NCI-H146 treated with DMSO at 0.1 percent for 48 hours (cell line): ENCODE measurements around the gene MCM6.
"Not testable (repeated sequence)": the region's sequence is repeated elsewhere in the genome, so short reads cannot be mapped to it uniquely, and the experiment has no call there.

Experiments used
- DNase-seq: peaks from one replicate; lab custom pipeline; 2025; ENCODE audit not compliant: unreplicated experiment; lab: John Stamatoyannopoulos, UW

Gene MCM6

GRCh38 chr2:135876066-135876711 is at the start of gene MCM6:
MCM6 (minus strand) TSS chr2:135876443; CDS start chr2:135876365, 78 bp downstream.
- peak; percentile 98 for DNase-seq

- DNase-seq, result no peak
Measured at GRCh38 chr2:135925571-135925970, 49.3 kb upstream of the MCM6 start.

- DNase-seq, result peak; percentile 32
Measured at GRCh38 chr2:135916207-135916606, 40.0 kb upstream of the MCM6 start.

GRCh38 chr2:135914485-135914884 is 38.2 kb upstream of the MCM6 start:
- DNase-seq, result no peak

GRCh38 chr2:135913727-135914365 is 37.6 kb upstream of the MCM6 start:
- peak; percentile 18 for DNase-seq

GRCh38 chr2:135909976-135910375 is 33.7 kb upstream of the MCM6 start:
- DNase-seq, result no peak

- no peak for DNase-seq
Measured at GRCh38 chr2:135905679-135906078, 29.4 kb upstream of the MCM6 start.

GRCh38 chr2:135904341-135904989 is 28.2 kb upstream of the MCM6 start:
- DNase-seq, result no peak

GRCh38 chr2:135903650-135904049 is 27.4 kb upstream of the MCM6 start:
- no peak for DNase-seq

- DNase-seq, result no peak
Measured at GRCh38 chr2:135899567-135899966, 23.3 kb upstream of the MCM6 start.

GRCh38 chr2:135898234-135898786 is 22.1 kb upstream of the MCM6 start:
- no peak for DNase-seq

GRCh38 chr2:135894930-135895329 is 18.7 kb upstream of the MCM6 start:
- DNase-seq, result no peak

- DNase-seq, result no peak
Measured at GRCh38 chr2:135893374-135893794, 17.1 kb upstream of the MCM6 start.

GRCh38 chr2:135890835-135891234 is 14.6 kb upstream of the MCM6 start:
- no peak for DNase-seq

GRCh38 chr2:135890149-135890548 is 13.9 kb upstream of the MCM6 start:
- DNase-seq, result no peak

GRCh38 chr2:135888587-135888986 is 12.3 kb upstream of the MCM6 start:
- not testable (repeated sequence) for DNase-seq

- no peak for DNase-seq
Measured at GRCh38 chr2:135885709-135886108, 9.5 kb upstream of the MCM6 start.

GRCh38 chr2:135882415-135882814 is 6.2 kb upstream of the MCM6 start:
- DNase-seq, result no peak

GRCh38 chr2:135876770-135877169 is 527 bp upstream of the MCM6 start:
- DNase-seq, result not testable (repeated sequence)

GRCh38 chr2:135875491-135876065 is 665 bp downstream of the MCM6 start:
- peak; percentile 49 for DNase-seq

- DNase-seq, result no peak
Measured at GRCh38 chr2:135874777-135875365, 1.4 kb downstream of the MCM6 start.
